B cell (primary cell): Measurements from ENCODE around the gene NKIRAS2.

Source experiments
- EZH2 ChIP-seq: IDR thresholded peaks from 2 replicates; pipeline ENCODE4 v1.6.1; 2012; ENCODE audit warnings: borderline replicate concordance, low read depth, mild to moderate bottlenecking, moderate library complexity, low read length; ENCODE audit not compliant: insufficient read depth, poor library complexity, severe bottlenecking
- TF ChIP-seq, protein P1 (sequence below): fragments of 200-600 bp; IDR thresholded peaks from one replicate; pipeline ENCODE4 v1.8.0; 2022; ENCODE audit warnings: antibody characterized with exemption, mild to moderate bottlenecking

DNA sequence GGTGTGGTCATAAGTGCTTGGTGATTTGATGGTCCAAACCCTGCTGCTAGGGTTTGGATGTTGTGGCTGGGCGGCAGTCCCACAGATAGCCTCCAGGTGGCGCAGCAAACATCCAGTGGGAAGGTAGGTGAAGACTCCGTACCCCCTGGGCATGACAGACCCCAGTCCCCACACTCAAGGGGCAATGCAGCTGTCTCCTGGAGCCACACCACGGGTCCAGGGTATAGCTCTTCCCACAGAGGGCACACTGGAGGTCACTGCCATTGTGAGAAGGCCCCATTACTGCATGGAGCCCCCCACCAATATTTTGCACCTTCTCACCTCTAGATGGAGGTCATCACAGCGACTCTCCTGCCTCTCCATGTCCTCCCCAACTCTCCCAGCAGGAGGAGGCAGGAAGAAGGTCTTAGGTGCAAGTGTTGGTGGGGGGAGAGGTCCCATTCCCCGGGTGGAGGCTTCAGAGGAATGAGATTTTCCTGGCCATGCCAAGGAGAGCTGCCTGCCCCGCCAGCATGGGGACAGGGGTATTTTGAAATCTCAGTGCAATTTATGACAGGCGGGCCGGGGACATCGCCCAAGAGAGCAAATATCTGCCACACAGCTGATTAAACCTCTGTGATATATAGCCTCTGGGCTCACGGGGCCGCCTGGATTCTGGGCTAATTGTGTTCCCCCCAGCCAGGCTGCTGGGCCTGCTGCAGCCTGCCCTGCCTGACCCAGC is 47.6 kb downstream of the NKIRAS2 start:
- TF ChIP-seq, protein P1, sequence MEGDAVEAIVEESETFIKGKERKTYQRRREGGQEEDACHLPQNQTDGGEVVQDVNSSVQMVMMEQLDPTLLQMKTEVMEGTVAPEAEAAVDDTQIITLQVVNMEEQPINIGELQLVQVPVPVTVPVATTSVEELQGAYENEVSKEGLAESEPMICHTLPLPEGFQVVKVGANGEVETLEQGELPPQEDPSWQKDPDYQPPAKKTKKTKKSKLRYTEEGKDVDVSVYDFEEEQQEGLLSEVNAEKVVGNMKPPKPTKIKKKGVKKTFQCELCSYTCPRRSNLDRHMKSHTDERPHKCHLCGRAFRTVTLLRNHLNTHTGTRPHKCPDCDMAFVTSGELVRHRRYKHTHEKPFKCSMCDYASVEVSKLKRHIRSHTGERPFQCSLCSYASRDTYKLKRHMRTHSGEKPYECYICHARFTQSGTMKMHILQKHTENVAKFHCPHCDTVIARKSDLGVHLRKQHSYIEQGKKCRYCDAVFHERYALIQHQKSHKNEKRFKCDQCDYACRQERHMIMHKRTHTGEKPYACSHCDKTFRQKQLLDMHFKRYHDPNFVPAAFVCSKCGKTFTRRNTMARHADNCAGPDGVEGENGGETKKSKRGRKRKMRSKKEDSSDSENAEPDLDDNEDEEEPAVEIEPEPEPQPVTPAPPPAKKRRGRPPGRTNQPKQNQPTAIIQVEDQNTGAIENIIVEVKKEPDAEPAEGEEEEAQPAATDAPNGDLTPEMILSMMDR = peak; percentile 91
- no peak for TF ChIP-seq EZH2
